Mesendoderm (in vitro differentiated cells): ENCODE data around the gene ARSG.

ENCODE experiments used
- DNase-seq: peaks from one replicate; pipeline ENCODE4 v3.0.0; 2013
- H2AK5ac ChIP-seq: 2 replicates; pipeline ENCODE4 v1.6.1; 2013; ENCODE audit warnings: low read length, inconsistent platforms
- H2BK120ac ChIP-seq: 2 replicates; pipeline ENCODE4 v1.6.1; 2013; ENCODE audit warnings: low read depth, mild to moderate bottlenecking, low read length, moderate library complexity, mixed read lengths
- H2BK15ac ChIP-seq: replicated peaks from 2 replicates; pipeline ENCODE4 v1.6.1; 2013; ENCODE audit warnings: low read depth, mild to moderate bottlenecking, moderate library complexity
- H2BK5ac ChIP-seq: 2 replicates; pipeline ENCODE4 v1.6.1; 2013; ENCODE audit warnings: low read length, inconsistent platforms
- H3K18ac ChIP-seq: 2 replicates; pipeline ENCODE4 v1.6.1; 2013; ENCODE audit warnings: mild to moderate bottlenecking, low read length, mixed read lengths
- H3K23ac ChIP-seq: one replicate; pipeline ENCODE4 v1.6.1; 2013; ENCODE audit warnings: low read length
- H3K27ac ChIP-seq: 2 replicates; pipeline ENCODE4 v1.5.1; 2013; ENCODE audit warnings: low read depth, mild to moderate bottlenecking, inconsistent platforms, low read length, moderate library complexity
- H3K27me3 ChIP-seq: 2 replicates; pipeline ENCODE4 v1.6.1; 2013; ENCODE audit warnings: low read length, control low read depth, mild to moderate bottlenecking, inconsistent platforms; ENCODE audit not compliant: insufficient read depth, poor library complexity
- H3K36me3 ChIP-seq: 2 replicates; pipeline ENCODE4 v1.6.1; 2013; ENCODE audit warnings: low read length, inconsistent platforms; ENCODE audit not compliant: control insufficient read depth, insufficient read depth
- H3K4ac ChIP-seq: one replicate; pipeline ENCODE4 v1.6.1; 2013; ENCODE audit warnings: low read depth, mild to moderate bottlenecking, low read length, moderate library complexity
- H3K4me1 ChIP-seq: 2 replicates; pipeline ENCODE4 v1.6.1; 2013; ENCODE audit warnings: low read depth, low read length, inconsistent platforms; ENCODE audit not compliant: control insufficient read depth
- H3K4me2 ChIP-seq: 2 replicates; pipeline ENCODE4 v1.6.1; 2013; ENCODE audit warnings: low read length
- H3K4me3 ChIP-seq: 2 replicates; pipeline ENCODE4 v1.5.1; 2013; ENCODE audit warnings: mild to moderate bottlenecking, low read length
- H3K56ac ChIP-seq: one replicate; pipeline ENCODE4 v1.6.1; 2013; ENCODE audit warnings: low read length
- H3K79me1 ChIP-seq: 2 replicates; pipeline ENCODE4 v1.6.1; 2013; ENCODE audit warnings: low read length, inconsistent platforms
- H3K79me2 ChIP-seq: 2 replicates; pipeline ENCODE4 v1.6.1; 2013; ENCODE audit warnings: mild to moderate bottlenecking, low read length; ENCODE audit not compliant: control insufficient read depth, insufficient read depth
- H3K9ac ChIP-seq: 2 replicates; pipeline ENCODE4 v1.6.1; 2013; ENCODE audit warnings: low read length, inconsistent platforms
- H4K5ac ChIP-seq: one replicate; pipeline ENCODE4 v1.6.1; 2013; ENCODE audit warnings: low read length
- H4K8ac ChIP-seq: one replicate; pipeline ENCODE4 v1.6.1; 2013; ENCODE audit warnings: low read depth, mild to moderate bottlenecking, control low read depth, low read length, moderate library complexity
- WGBS: extraction: QIAGEN DNeasy Blood & Tissue Kit; methylation state at CpG from one replicate; pipeline ENCODE4 v1.1.7; 2013; ENCODE audit warnings: low lambda C conversion rate, missing lambda C conversion rate; ENCODE audit not compliant: insufficient coverage; ENCODE audit errors: extremely low coverage; 5-methylcytosine and 5-hydroxymethylcytosine counted together

ARSG gene

GRCh38 chr17:68318103-68318991 is 27.1 kb downstream of the ARSG start:
- no peak overlapping the region for H3K56ac ChIP-seq
- H3K79me2 ChIP-seq, result no peaks in the 10 kb centered on the region
- H2BK5ac ChIP-seq, result no peak overlapping the region
- H3K18ac ChIP-seq, result no peak overlapping the region
- H3K23ac ChIP-seq, result peak overlapping the region; percentile 45
- no peaks in the 10 kb centered on the region for H3K79me1 ChIP-seq
- H3K27me3 ChIP-seq, result no peaks in the 10 kb centered on the region
- H2BK15ac ChIP-seq, result no peak overlapping the region
- no peak overlapping the region for H2AK5ac ChIP-seq
- no peak for DNase-seq
- H3K4me1 ChIP-seq, result peaks cover 4% of the 10 kb centered on the region
- no peak overlapping the region for H3K4me3 ChIP-seq
- WGBS, result no CpG with 5 or more reads among the region's 8 CpGs
- H2BK120ac ChIP-seq, result no peak overlapping the region
- H3K9ac ChIP-seq, result no peak overlapping the region
- no peak overlapping the region for H4K8ac ChIP-seq
- no peak overlapping the region for H4K5ac ChIP-seq
- H3K4ac ChIP-seq, result no peak overlapping the region
- no peaks in the 10 kb centered on the region for H3K36me3 ChIP-seq
- H3K4me2 ChIP-seq, result no peak overlapping the region
- no peak overlapping the region for H3K27ac ChIP-seq

DNA sequence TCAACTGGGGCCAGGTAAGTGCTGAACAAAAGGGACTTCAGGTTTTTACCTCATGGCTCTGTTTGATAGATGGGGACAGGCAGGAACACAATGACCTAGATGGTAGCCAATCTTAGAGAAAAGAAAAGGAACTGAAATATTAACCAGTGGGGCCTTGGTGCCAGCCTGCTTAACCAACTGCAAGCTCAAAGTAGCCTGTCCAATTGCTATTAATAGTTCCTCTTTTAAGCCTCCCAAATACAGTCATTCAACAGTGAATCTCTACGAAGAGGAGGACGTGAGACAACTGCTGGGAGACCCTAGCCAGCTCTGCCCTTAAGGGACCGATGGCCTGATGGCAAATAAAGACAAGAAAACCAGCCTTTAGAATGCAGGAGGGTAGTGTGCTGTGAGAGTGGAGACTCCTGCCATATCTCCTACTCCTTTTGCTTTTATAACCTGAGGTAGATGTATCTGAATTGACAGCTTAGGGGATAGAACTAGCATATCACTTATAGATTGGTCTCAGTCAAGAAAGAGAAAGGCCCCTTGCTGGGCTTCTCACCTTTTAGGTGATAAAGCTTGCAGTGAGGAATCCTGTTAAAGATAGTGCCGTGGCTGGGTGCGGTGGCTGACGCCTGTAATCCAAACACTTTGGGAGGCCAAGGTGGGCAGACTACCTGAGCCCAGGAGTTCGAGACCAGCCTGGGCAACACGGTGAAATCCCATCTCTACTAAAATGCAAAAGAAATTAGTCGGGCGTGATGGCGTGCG is 28.3 kb downstream of the ARSG start:
- no peak overlapping the region for H3K23ac ChIP-seq
- H3K4me2 ChIP-seq, result no peak overlapping the region
- WGBS, result no CpG with 5 or more reads among the region's 12 CpGs
- no peak overlapping the region for H2BK15ac ChIP-seq
- no peak overlapping the region for H3K56ac ChIP-seq
- H4K8ac ChIP-seq, result no peak overlapping the region
- H2BK120ac ChIP-seq, result no peak overlapping the region
- no peak overlapping the region for H3K4me3 ChIP-seq
- H3K79me2 ChIP-seq, result no peaks in the 10 kb centered on the region
- no peak overlapping the region for H4K5ac ChIP-seq
- peak; percentile 82 for DNase-seq
- no peak overlapping the region for H3K9ac ChIP-seq
- H3K18ac ChIP-seq, result no peak overlapping the region
- no peak overlapping the region for H3K4ac ChIP-seq
- peaks cover 4% of the 10 kb centered on the region for H3K4me1 ChIP-seq
- H3K36me3 ChIP-seq, result no peaks in the 10 kb centered on the region
- H2AK5ac ChIP-seq, result no peak overlapping the region
- no peak overlapping the region for H2BK5ac ChIP-seq
- H3K27ac ChIP-seq, result no peak overlapping the region
- no peaks in the 10 kb centered on the region for H3K27me3 ChIP-seq
- H3K79me1 ChIP-seq, result no peaks in the 10 kb centered on the region

DNA sequence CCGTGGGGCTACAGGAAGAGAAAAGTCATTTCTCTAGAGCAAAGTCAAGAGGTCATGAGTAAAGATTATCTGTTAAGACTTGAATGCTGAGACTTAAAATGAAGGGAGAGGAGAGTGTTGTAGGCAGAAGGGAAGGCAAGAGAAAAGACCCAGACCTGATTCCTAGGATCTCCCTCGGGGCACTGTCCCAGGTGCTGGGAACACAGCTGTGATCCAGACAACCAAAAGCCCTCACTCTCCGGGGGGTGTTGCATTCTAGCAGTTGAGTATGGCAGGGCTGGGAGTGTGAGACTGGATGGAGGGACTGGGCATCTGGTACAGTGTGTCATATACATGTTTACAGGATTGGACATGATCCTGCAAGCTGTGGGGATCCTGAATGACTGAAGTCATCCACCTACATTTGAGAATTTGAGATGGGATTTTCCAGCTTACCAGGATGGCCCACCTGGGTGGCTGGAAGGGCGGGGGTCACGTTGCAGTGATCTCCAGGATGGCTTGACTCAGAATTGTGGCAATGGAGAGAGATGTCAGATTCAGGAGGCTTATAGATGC is 29.1 kb downstream of the ARSG start:
- Histone ChIP-seq H2BK15ac (no peak overlapping the region), H2BK120ac (no peak overlapping the region), H2AK5ac (no peak overlapping the region), H3K4me1 (peaks cover 4% of the 10 kb centered on the region), H4K8ac (no peak overlapping the region), H3K18ac (no peak overlapping the region), H3K4ac (no peak overlapping the region), H2BK5ac (no peak overlapping the region), H3K9ac (no peak overlapping the region), H3K36me3 (no peaks in the 10 kb centered on the region), H3K79me1 (no peaks in the 10 kb centered on the region), H3K56ac (no peak overlapping the region), H3K27ac (no peak overlapping the region), H3K27me3 (no peaks in the 10 kb centered on the region), H3K23ac (no peak overlapping the region), H3K79me2 (no peaks in the 10 kb centered on the region), H3K4me2 (no peak overlapping the region), H4K5ac (no peak overlapping the region), H3K4me3 (no peak overlapping the region)
- peak; percentile 51 for DNase-seq
- WGBS, result no CpG with 5 or more reads among the region's 5 CpGs

DNA sequence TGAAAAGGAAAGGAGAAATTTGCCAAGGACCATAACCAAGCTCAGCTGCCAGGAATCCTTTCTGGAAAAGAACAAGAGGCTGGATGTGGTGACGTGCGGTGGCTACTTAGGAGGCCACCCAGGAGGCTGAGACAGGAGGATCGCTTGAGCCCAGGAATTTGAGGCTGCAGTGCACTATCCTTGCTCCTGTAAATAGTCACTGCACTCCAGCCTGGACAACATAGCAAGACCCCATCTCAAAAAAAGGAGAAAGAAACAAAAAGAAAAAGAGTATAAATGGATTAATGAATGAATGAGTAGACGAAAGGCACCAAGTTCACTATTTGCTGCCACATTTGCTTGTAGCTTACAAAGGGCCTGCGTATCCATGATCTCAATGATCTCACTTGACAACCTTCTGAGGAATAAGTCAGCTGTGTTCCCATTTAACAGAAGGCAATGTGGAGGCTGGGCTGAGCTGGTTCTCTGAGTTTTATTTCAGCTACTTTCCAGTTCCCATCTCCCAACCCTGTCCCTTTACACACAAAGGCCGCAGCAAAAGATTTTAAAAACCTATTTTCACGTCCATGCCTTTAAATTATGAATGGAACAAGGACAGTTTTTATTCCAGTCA is 29.8 kb downstream of the ARSG start:
- H2BK120ac ChIP-seq, result no peak overlapping the region
- WGBS, result no CpG with 5 or more reads among the region's 7 CpGs
- H3K4me3 ChIP-seq, result no peak overlapping the region
- no peak overlapping the region for H2BK5ac ChIP-seq
- H3K4me2 ChIP-seq, result no peak overlapping the region
- no peak overlapping the region for H4K5ac ChIP-seq
- no peak overlapping the region for H4K8ac ChIP-seq
- H3K9ac ChIP-seq, result no peak overlapping the region
- H3K27ac ChIP-seq, result no peak overlapping the region
- H2BK15ac ChIP-seq, result no peak overlapping the region
- H3K23ac ChIP-seq, result no peak overlapping the region
- no peaks in the 10 kb centered on the region for H3K79me2 ChIP-seq
- no peaks in the 10 kb centered on the region for H3K79me1 ChIP-seq
- no peaks in the 10 kb centered on the region for H3K36me3 ChIP-seq
- H3K18ac ChIP-seq, result no peak overlapping the region
- H2AK5ac ChIP-seq, result no peak overlapping the region
- DNase-seq, result no peak
- H3K4me1 ChIP-seq, result peaks cover 4% of the 10 kb centered on the region
- no peak overlapping the region for H3K4ac ChIP-seq
- H3K27me3 ChIP-seq, result no peaks in the 10 kb centered on the region
- no peak overlapping the region for H3K56ac ChIP-seq

DNA sequence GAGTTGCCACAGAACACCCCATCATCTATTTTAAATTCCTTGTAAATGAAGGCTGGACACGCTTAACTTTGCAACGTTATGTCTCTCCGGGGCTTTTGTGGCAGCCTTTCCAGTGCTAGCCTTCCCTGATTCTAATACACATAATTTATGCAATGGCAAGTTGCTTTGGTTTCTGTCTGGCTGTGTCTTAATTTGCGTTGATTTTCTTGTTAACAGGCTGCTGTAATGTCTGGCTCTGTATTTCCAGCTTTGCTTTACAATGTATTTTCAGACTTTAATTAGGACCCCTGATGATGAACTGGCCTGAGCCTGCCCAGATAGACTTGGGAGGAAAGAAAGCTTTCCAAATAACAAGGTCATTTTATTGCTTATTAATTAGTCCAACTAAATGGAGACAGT is 30.3 kb downstream of the ARSG start:
- Histone ChIP-seq H3K79me2 (no peaks in the 10 kb centered on the region), H3K56ac (no peak overlapping the region), H3K4me1 (peaks cover 4% of the 10 kb centered on the region), H3K18ac (no peak overlapping the region), H2BK120ac (no peak overlapping the region), H3K4me3 (no peak overlapping the region), H2AK5ac (no peak overlapping the region), H3K4ac (no peak overlapping the region), H2BK5ac (no peak overlapping the region), H4K5ac (no peak overlapping the region), H3K36me3 (no peaks in the 10 kb centered on the region), H3K9ac (no peak overlapping the region), H3K27me3 (no peaks in the 10 kb centered on the region), H3K4me2 (no peak overlapping the region), H3K79me1 (no peaks in the 10 kb centered on the region), H3K27ac (no peak overlapping the region), H2BK15ac (no peak overlapping the region), H3K23ac (no peak overlapping the region), H4K8ac (no peak overlapping the region)
- no peak for DNase-seq
- no CpG with 5 or more reads among the region's 4 CpGs for WGBS
